H1 (cell line): Measurements from ENCODE around the gene SCG5. TPM values are rescaled to one million over a fixed set of nuclear protein-coding genes. Genes with fewer than 3 reads are reported as not detected.

ENCODE experiments used
- CTCF ChIA-PET: fragments of 300-600 bp; sonication (Branson Sonifier 250); formaldehyde crosslinking; loops from one replicate; lab custom pipeline; 2021; ENCODE audit not compliant: partially characterized antibody; lab: Charles Lee
- POLR2A ChIA-PET: fragments of 300-600 bp; sonication (Branson Sonifier 250); formaldehyde crosslinking; loops from one replicate; lab custom pipeline; 2021; ENCODE audit warnings: inconsistent platforms; ENCODE audit not compliant: partially characterized antibody; lab: Charles Lee
- DNase-seq, 2 experiments: peaks; one replicate each; pipeline versions ENCODE4 v3.0.0 to v3.0.0-alpha.2; 2010 to 2022; ENCODE audit warnings: low spot score in 2 of 2, low read depth in 1 of 2, mixed read lengths in 1 of 2
- FAIRE-seq: peaks from 2 replicates; lab custom pipeline; 2011; peaks lifted over from hg19 to GRCh38; lab: Jason Lieb, UNC
- H2AFZ ChIP-seq: 2 replicates; pipeline ENCODE4 v1.8.1; 2012; ENCODE audit warnings: low read length, inconsistent platforms
- H2AK5ac ChIP-seq: 2 replicates; pipeline ENCODE4 v1.6.1; 2013; ENCODE audit warnings: low read depth, low read length
- H2BK120ac ChIP-seq: replicated peaks from 2 replicates; pipeline ENCODE3; 2013; ENCODE audit warnings: low read depth, low read length, inconsistent platforms
- H2BK12ac ChIP-seq: 2 replicates; pipeline ENCODE4 v1.6.1; 2013; ENCODE audit warnings: low read depth, low read length
- H2BK15ac ChIP-seq: 2 replicates; pipeline ENCODE4 v1.6.1; 2013; ENCODE audit warnings: low read length
- H2BK20ac ChIP-seq: 2 replicates; pipeline ENCODE4 v1.6.1; 2013; ENCODE audit warnings: low read length
- H2BK5ac ChIP-seq: 2 replicates; pipeline ENCODE4 v1.6.1; 2013; ENCODE audit warnings: low read depth, low read length
- H3K14ac ChIP-seq: 2 replicates; pipeline ENCODE4 v1.6.1; 2013; ENCODE audit warnings: inconsistent platforms; ENCODE audit not compliant: insufficient read length
- H3K18ac ChIP-seq: 2 replicates; pipeline ENCODE4 v1.6.1; 2013; ENCODE audit warnings: low read length; ENCODE audit errors: extremely low read depth
- H3K23ac ChIP-seq: 2 replicates; pipeline ENCODE4 v1.6.1; 2013; ENCODE audit warnings: inconsistent platforms; ENCODE audit not compliant: insufficient read length
- H3K23me2 ChIP-seq: 2 replicates; pipeline ENCODE4 v1.6.1; 2013; ENCODE audit warnings: low read depth, low read length
- H3K27ac ChIP-seq: 2 replicates; pipeline ENCODE4 v1.6.1; 2011; ENCODE audit warnings: low read depth, low read length, inconsistent platforms
- H3K27me3 ChIP-seq, 4 experiments: replicated peaks in 1 of 4; 1 replicate in 1 of 4; 2 replicates in 3 of 4; pipeline versions ENCODE4 v1.6.1 to v1.8.1; 2011 to 2013; ENCODE audit warnings: low read length in 3 of 4, mild to moderate bottlenecking in 3 of 4, inconsistent platforms in 2 of 4, mixed read lengths in 2 of 4, moderate library complexity in 1 of 4; ENCODE audit not compliant: control insufficient read depth in 3 of 4, insufficient read depth in 3 of 4; ENCODE audit errors: extremely low read depth in 1 of 4
- H3K36me3 ChIP-seq, 4 experiments: 2 replicates each; pipeline versions ENCODE4 v1.6.1 to v1.8.1; 2011 to 2013; ENCODE audit warnings: mild to moderate bottlenecking in 4 of 4, low read length in 3 of 4, moderate library complexity in 2 of 4, control low read depth in 1 of 4, inconsistent platforms in 1 of 4; ENCODE audit not compliant: insufficient read depth in 4 of 4, control insufficient read depth in 2 of 4
- H3K4ac ChIP-seq: replicated peaks from 2 replicates; pipeline ENCODE3; 2013; ENCODE audit warnings: low read length, low read depth, mixed read lengths, inconsistent platforms; ENCODE audit not compliant: insufficient read length
- H3K4me1 ChIP-seq, 4 experiments: replicated peaks in 1 of 4; 1 replicate in 1 of 4; 2 replicates in 3 of 4; pipeline versions ENCODE4 v1.6.1 to v1.8.1; 2011 to 2013; ENCODE audit warnings: low read length in 3 of 4, inconsistent platforms in 2 of 4, mixed read lengths in 1 of 4; ENCODE audit not compliant: insufficient read depth in 4 of 4, control insufficient read depth in 3 of 4
- H3K4me2 ChIP-seq, 2 experiments: 2 replicates each; pipeline versions ENCODE4 v1.6.1 to v1.8.1; 2011 to 2013; ENCODE audit warnings: low read depth in 2 of 2, low read length in 2 of 2, control low read depth in 1 of 2, inconsistent platforms in 1 of 2, mild to moderate bottlenecking in 1 of 2; ENCODE audit not compliant: insufficient read depth in 1 of 2
- H3K4me3 ChIP-seq, 4 experiments: fragments of 200-600, 300-600 bp in 1 of 4; sonication (generic), shearing (Covaris generic), sonication (Bioruptor Twin) in 1 of 4; 2 replicates each; pipeline versions ENCODE4 v1.5.1 to v1.8.1; 2011 to 2016; ENCODE audit warnings: low read length in 4 of 4, low read depth in 3 of 4, control low read depth in 2 of 4, inconsistent platforms in 2 of 4, mild to moderate bottlenecking in 2 of 4, mixed read lengths in 1 of 4, moderate library complexity in 1 of 4; ENCODE audit not compliant: insufficient read depth in 2 of 4; ENCODE audit errors: extremely low read depth in 1 of 4
- H3K56ac ChIP-seq: replicated peaks from 2 replicates; pipeline ENCODE3; 2013; ENCODE audit warnings: low read depth, mild to moderate bottlenecking, mixed read lengths, low read length, inconsistent platforms; ENCODE audit not compliant: insufficient read length
- H3K79me1 ChIP-seq: 2 replicates; pipeline ENCODE4 v1.6.1; 2013; ENCODE audit warnings: low read depth, low read length, control low read depth
- H3K79me2 ChIP-seq, 2 experiments: 2 replicates each; pipeline versions ENCODE4 v1.6.1 to v1.8.1; 2012 to 2013; ENCODE audit warnings: low read length in 2 of 2, mild to moderate bottlenecking in 2 of 2, inconsistent platforms in 1 of 2; ENCODE audit not compliant: insufficient read depth in 2 of 2, control insufficient read depth in 1 of 2
- H3K9ac ChIP-seq, 4 experiments: replicated peaks in 1 of 4; 1 replicate in 1 of 4; 2 replicates in 3 of 4; pipeline versions ENCODE4 v1.6.1 to v1.8.1; 2011 to 2013; ENCODE audit warnings: low read depth in 3 of 4, low read length in 3 of 4, control low read depth in 2 of 4, mild to moderate bottlenecking in 2 of 4, moderate library complexity in 2 of 4, inconsistent platforms in 1 of 4; ENCODE audit errors: extremely low read depth in 1 of 4
- H3K9me3 ChIP-seq, 2 experiments: 2 replicates each; pipeline versions ENCODE4 v1.6.1 to v1.8.1; 2012 to 2013; ENCODE audit warnings: mild to moderate bottlenecking in 2 of 2, moderate library complexity in 2 of 2, control low read depth in 1 of 2, inconsistent platforms in 1 of 2, low read depth in 1 of 2, low read length in 1 of 2, mixed read lengths in 1 of 2; ENCODE audit not compliant: insufficient read depth in 2 of 2
- H4K20me1 ChIP-seq, 2 experiments: replicated peaks in 1 of 2; 2 replicates each; pipeline versions ENCODE3 to v1.8.1; 2011 to 2013; ENCODE audit warnings: inconsistent platforms in 2 of 2, low read length in 2 of 2, mild to moderate bottlenecking in 1 of 2; ENCODE audit not compliant: insufficient read depth in 2 of 2, control insufficient read depth in 1 of 2
- H4K5ac ChIP-seq: 2 replicates; pipeline ENCODE4 v1.6.1; 2013; ENCODE audit warnings: low read length, low read depth, mixed read lengths, inconsistent platforms; ENCODE audit not compliant: insufficient read length
- H4K8ac ChIP-seq: 2 replicates; pipeline ENCODE4 v1.8.0; 2013; ENCODE audit warnings: mild to moderate bottlenecking, moderate library complexity, low read length, inconsistent platforms; ENCODE audit not compliant: insufficient read depth; ENCODE audit errors: extremely low read depth
- H4K91ac ChIP-seq: replicated peaks from 2 replicates; pipeline ENCODE3; 2013; ENCODE audit warnings: low read length, mixed read lengths, inconsistent platforms; ENCODE audit not compliant: insufficient read length
- BACH1 ChIP-seq: IDR thresholded peaks from 2 replicates; pipeline ENCODE4 v1.6.1; 2012; ENCODE audit warnings: low read length, improper control_type of control experiment
- CEBPB ChIP-seq: IDR thresholded peaks from 2 replicates; pipeline ENCODE4 v1.6.1; 2012; ENCODE audit warnings: low read depth, low read length
- CREB1 ChIP-seq: IDR thresholded peaks from 2 replicates; pipeline ENCODE4 v1.6.1; 2012; ENCODE audit warnings: inconsistent platforms
- EGR1 ChIP-seq: IDR thresholded peaks from 2 replicates; pipeline ENCODE4 v1.6.1; 2011; ENCODE audit warnings: low read depth, low read length, borderline replicate concordance
- KDM1A ChIP-seq: fragments of 200-600, 300-600 bp; sonication (generic); IDR thresholded peaks from 2 replicates; pipeline ENCODE4 v1.7.1; 2016; ENCODE audit warnings: mild to moderate bottlenecking, low read length, borderline replicate concordance
- KDM4A ChIP-seq: IDR thresholded peaks from one replicate; pipeline ENCODE4 v1.7.1; 2012; ENCODE audit warnings: low read depth, mild to moderate bottlenecking, moderate library complexity, low read length, inconsistent platforms; ENCODE audit not compliant: severe bottlenecking
- MAFK ChIP-seq: IDR thresholded peaks from 2 replicates; pipeline ENCODE4 v1.6.1; 2012; ENCODE audit warnings: low read depth, mild to moderate bottlenecking, improper control_type of control experiment, low read length
- POLR2A ChIP-seq, 2 experiments: IDR thresholded peaks; 1 replicate in 1 of 2; 2 replicates in 1 of 2; pipeline ENCODE4 v1.6.1; 2011; ENCODE audit warnings: low read depth in 2 of 2, low read length in 2 of 2, mild to moderate bottlenecking in 2 of 2; ENCODE audit errors: control extremely low read depth in 1 of 2
- RBBP5 ChIP-seq: IDR thresholded peaks from 2 replicates; pipeline ENCODE4 v1.7.1; 2012; ENCODE audit warnings: low read depth, mild to moderate bottlenecking, inconsistent platforms, low read length, moderate library complexity, borderline replicate concordance
- RFX5 ChIP-seq: IDR thresholded peaks from 2 replicates; pipeline ENCODE4 v1.6.1; 2011; ENCODE audit warnings: low read depth, low read length, improper control_type of control experiment, borderline replicate concordance
- SIN3A ChIP-seq, 2 experiments: IDR thresholded peaks in 1 of 2; conservative IDR thresholded peaks in 1 of 2; 2 replicates each; pipeline ENCODE4 v1.6.1; 2011 to 2012; ENCODE audit warnings: low read length in 2 of 2, improper control_type of control experiment in 1 of 2, low read depth in 1 of 2, mild to moderate bottlenecking in 1 of 2
- SIRT6 ChIP-seq: IDR thresholded peaks from one replicate; pipeline ENCODE4 v1.7.1; 2012; ENCODE audit warnings: low read length, inconsistent platforms
- SP1 ChIP-seq: IDR thresholded peaks from 2 replicates; pipeline ENCODE4 v1.6.1; 2011; ENCODE audit warnings: low read depth, low read length
- TBP ChIP-seq: IDR thresholded peaks from 2 replicates; pipeline ENCODE4 v1.6.1; 2011; ENCODE audit warnings: low read depth, low read length, improper control_type of control experiment
- WGBS, 2 experiments: shearing (Covaris generic) in 1 of 2; methylation state at CpG; one replicate each; pipeline versions ENCODE4 v1.1.6 to v1.1.7; 2013 to 2015; ENCODE audit warnings: low lambda C conversion rate in 2 of 2, mixed read lengths in 2 of 2, inconsistent platforms in 1 of 2, low coverage in 1 of 2, missing lambda C conversion rate in 1 of 2; ENCODE audit not compliant: insufficient replicate concordance in 2 of 2, insufficient coverage in 1 of 2, insufficient read length in 1 of 2; ENCODE audit errors: extremely low coverage in 1 of 2, missing lambda C conversion rate in 1 of 2; 5-methylcytosine and 5-hydroxymethylcytosine counted together
- polyA plus RNA-seq, 7 experiments: library from polyadenylated mRNA; depleted of rRNA in 3 of 7; stranded (reverse) in 5 of 7; unstranded in 2 of 7; fragments of >200 nt in 5 of 7; fragments of 200-250 nt in 2 of 7; gene quantifications; 1 replicate in 5 of 7; 2 replicates in 1 of 7; 4 replicates in 1 of 7; pipeline versions ENCODE4 v1.2.1 to v1.2.3, GENCODE V29; 2011 to 2013; ENCODE audit warnings: missing spikeins in 2 of 7, mixed read lengths in 2 of 7
- total RNA-seq: library from RNA; stranded (reverse); fragmentation: NEBNext Ultra II Directional; extraction: Animal tissue kit (Norgen Biotek cat#: 25700); gene quantifications from 2 replicates; pipeline ENCODE4 v1.2.1, GENCODE V29; 2021
- TF ChIP-seq, protein P1 (sequence below): IDR thresholded peaks from 2 replicates; pipeline ENCODE4 v1.6.1; 2012; ENCODE audit warnings: inconsistent platforms

Gene SCG5
- total and polyA plus RNA-seq, 2 of the 8 experiments (the other 6 are each of a cell fraction or from before 2014, with no cell fraction given), result 18.7 to 19.9 TPM

DNA sequence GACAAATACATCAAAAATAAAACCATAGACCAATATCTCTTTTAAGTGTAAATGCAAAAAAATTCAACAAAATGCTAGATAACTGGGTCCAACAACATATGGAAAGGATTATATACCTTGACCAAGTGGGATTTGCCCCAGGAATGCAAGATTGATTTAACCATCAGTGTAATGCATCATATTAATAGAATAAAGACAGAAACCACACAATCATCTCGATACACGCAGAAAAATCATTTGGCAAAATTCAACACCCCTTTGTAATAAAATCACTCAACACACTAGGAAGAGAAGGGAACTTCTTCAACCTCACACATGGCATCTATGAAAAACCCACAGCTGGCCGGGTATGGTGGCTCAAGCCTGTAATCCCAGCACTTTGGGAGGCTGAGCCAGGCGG lies 95.8 kb downstream of the SCG5 start:
- H2BK20ac ChIP-seq, result no peak overlapping the region
- no peaks in the 10 kb centered on the region for H3K27me3 ChIP-seq
- no peak overlapping the region for H3K18ac ChIP-seq
- H3K27ac ChIP-seq, result no peak overlapping the region
- FAIRE-seq (no peak), DNase-seq (no peak)
- 97% methylated on average over 4 of the region's 4 CpGs; no CpG with 5 or more reads in 1 of the 2 experiments for WGBS, 2 experiments
- no peaks in the 10 kb centered on the region for H3K4me1 ChIP-seq
- no peaks in the 10 kb centered on the region for H3K23me2 ChIP-seq
- no peak overlapping the region for H3K4ac ChIP-seq
- H2BK5ac ChIP-seq, result no peak overlapping the region
- ChIA-PET POLR2A (no interaction called here), CTCF (no interaction called here)
- no peak overlapping the region for H3K23ac ChIP-seq
- H4K5ac ChIP-seq, result no peak overlapping the region
- 0 out of 4 replicates have a peak, but pooled peaks cover 0 to 2% of the 10 kb centered on the region in 2 experiments for H3K9me3 ChIP-seq
- no peak overlapping the region for H2BK15ac ChIP-seq
- no peak overlapping the region for H4K91ac ChIP-seq
- H2AFZ ChIP-seq, result no peak overlapping the region
- H3K4me2 ChIP-seq, result no peak overlapping the region
- no peaks in the 10 kb centered on the region for H4K20me1 ChIP-seq
- TF ChIP-seq SIN3A (conservative IDR thresholded peaks at IDR 0.05 in 1 of 2, IDR thresholded peaks at IDR 0.05 in 1 of 2; ENCODE audit: low read depth in 1 of 2, low read length in 2 of 2) (no peak), BACH1 (no peak), CREB1 (no peak), RFX5 (no peak), MAFK (no peak), SIRT6 (no peak), EGR1 (no peak), CEBPB (no peak), KDM4A (no peak), SP1 (no peak), TBP (no peak), KDM1A (no peak), POLR2A (IDR thresholded peaks at IDR 0.05; ENCODE audit: control extremely low read depth in 1 of 2, low read depth in 2 of 2, low read length in 2 of 2) (no peak), RBBP5 (no peak)
- TF ChIP-seq, protein P1, sequence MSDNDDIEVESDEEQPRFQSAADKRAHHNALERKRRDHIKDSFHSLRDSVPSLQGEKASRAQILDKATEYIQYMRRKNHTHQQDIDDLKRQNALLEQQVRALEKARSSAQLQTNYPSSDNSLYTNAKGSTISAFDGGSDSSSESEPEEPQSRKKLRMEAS, result no peak
- no peak overlapping the region for H4K8ac ChIP-seq
- H3K79me2 ChIP-seq, result no peaks in the 10 kb centered on the region
- no peak overlapping the region for H3K9ac ChIP-seq
- no peak overlapping the region for H3K56ac ChIP-seq
- H2AK5ac ChIP-seq, result no peak overlapping the region
- H2BK12ac ChIP-seq, result no peak overlapping the region
- H3K79me1 ChIP-seq, result no peaks in the 10 kb centered on the region
- no peaks in the 10 kb centered on the region for H3K36me3 ChIP-seq
- no peak overlapping the region for H2BK120ac ChIP-seq
- H3K14ac ChIP-seq, result no peak overlapping the region
- no peak overlapping the region for H3K4me3 ChIP-seq
